Stimulated activated CD8-positive, alpha-beta memory T cell treated with anti-CD3 and anti-CD28 coated beads, Interleukin-4, amount 100 ng/mL, for 4 hours (primary cell): ENCODE results near the gene AGO3.

Source experiments
- DNase-seq, 2 donors: peaks; one replicate each; pipeline ENCODE4 v3.0.0-alpha.2; 2020; ENCODE audit warnings: low read depth in 2 of 2, low spot score in 1 of 2

The AGO3 gene

GRCh38 chr1:36119456-36119855 is 188.6 kb downstream of the AGO3 start:
- DNase-seq: no peak
